SK-N-SH (cell line): ENCODE data around the gene ANKRD44. TPM values are rescaled to one million over a fixed set of nuclear protein-coding genes. Genes with fewer than 3 reads are reported as not detected.

Experiments
- CTCF ChIA-PET: fragments of 300-600, 350-600 bp; formaldehyde crosslinking; extraction: SDS; loops from one replicate; lab custom pipeline; 2021; lab: Yijun Ruan, JAX
- POLR2A ChIA-PET: fragments of 350-600 bp; sonication (Branson Sonifier 250); formaldehyde crosslinking; extraction: SDS; loops from one replicate; lab custom pipeline; 2020; ENCODE audit warnings: antibody characterized with exemption, inconsistent platforms; lab: Yijun Ruan, JAX
- DNase-seq: peaks from one replicate; pipeline ENCODE4 v3.0.0; 2012
- H2AFZ ChIP-seq: fragments of 200-600 bp; sonication (generic); 2 replicates; pipeline ENCODE4 v1.8.1; 2016; ENCODE audit warnings: antibody characterized with exemption, mild to moderate bottlenecking, low read depth
- H3F3A ChIP-seq: fragments of 200-600 bp; sonication (generic); replicated peaks from 2 replicates; pipeline ENCODE3; 2016; ENCODE audit warnings: antibody characterized with exemption, mild to moderate bottlenecking; ENCODE audit not compliant: insufficient read depth
- H3K27ac ChIP-seq, 2 experiments: fragments of 200-500 bp in 1 of 2; fragments of 200-600 bp in 1 of 2; sonication (Bioruptor generic) in 1 of 2; sonication (generic), shearing (Covaris generic) in 1 of 2; 2 replicates each; pipeline versions ENCODE4 v1.5.1 to v1.6.1; 2014 to 2016; ENCODE audit warnings: low read depth in 2 of 2, inconsistent platforms in 1 of 2, low read length in 1 of 2, mild to moderate bottlenecking in 1 of 2, mixed read lengths in 1 of 2
- H3K27me3 ChIP-seq: fragments of 200-600 bp; sonication (generic), shearing (Covaris generic); 2 replicates; pipeline ENCODE4 v1.6.1; 2016; ENCODE audit warnings: mixed run types; ENCODE audit not compliant: insufficient read depth
- H3K36me3 ChIP-seq, 2 experiments: fragments of 200-500 bp in 1 of 2; fragments of 200-600 bp in 1 of 2; sonication (Bioruptor generic) in 1 of 2; sonication (generic) in 1 of 2; replicated peaks in 1 of 2; 2 replicates each; pipeline versions ENCODE3 to v1.5.1; 2014 to 2016; ENCODE audit warnings: low read length in 1 of 2, mild to moderate bottlenecking in 1 of 2; ENCODE audit not compliant: insufficient read depth in 2 of 2, control insufficient read depth in 1 of 2
- H3K4me1 ChIP-seq, 2 experiments: fragments of 200-500 bp in 1 of 2; fragments of 200-600 bp in 1 of 2; sonication (Bioruptor generic) in 1 of 2; sonication (generic), shearing (Covaris generic) in 1 of 2; 2 replicates each; pipeline versions ENCODE4 v1.5.1 to v1.6.1; 2014 to 2016; ENCODE audit warnings: low read depth in 1 of 2, low read length in 1 of 2, mixed run types in 1 of 2; ENCODE audit not compliant: insufficient read depth in 2 of 2, control insufficient read depth in 1 of 2
- H3K4me2 ChIP-seq: fragments of 200-600 bp; sonication (generic), shearing (Covaris generic); 2 replicates; pipeline ENCODE4 v1.6.1; 2017; ENCODE audit warnings: mixed run types
- H3K4me3 ChIP-seq, 2 experiments: fragments of 200-500 bp in 1 of 2; fragments of 200-600 bp in 1 of 2; sonication (Bioruptor generic) in 1 of 2; sonication (generic), shearing (Covaris generic) in 1 of 2; 2 replicates each; pipeline versions ENCODE4 v1.5.1 to v1.8.1; 2014 to 2016; ENCODE audit warnings: low read depth in 2 of 2, inconsistent platforms in 1 of 2, low read length in 1 of 2, mild to moderate bottlenecking in 1 of 2, mixed read lengths in 1 of 2, moderate library complexity in 1 of 2
- H3K79me2 ChIP-seq: fragments of 200-600 bp; sonication (generic); 2 replicates; pipeline ENCODE4 v1.8.1; 2017; ENCODE audit warnings: mild to moderate bottlenecking; ENCODE audit not compliant: insufficient read depth
- H3K9ac ChIP-seq: fragments of 200-600 bp; sonication (generic); 2 replicates; pipeline ENCODE4 v1.6.1; 2017; ENCODE audit warnings: mixed run types
- H3K9me2 ChIP-seq: fragments of 200-600 bp; sonication (generic); 2 replicates; pipeline ENCODE4 v1.6.1; 2017; ENCODE audit warnings: mixed run types
- H3K9me3 ChIP-seq: fragments of 200-600 bp; sonication (generic); 2 replicates; pipeline ENCODE4 v1.6.1; 2017; ENCODE audit warnings: mixed run types, mild to moderate bottlenecking, moderate library complexity
- H4K20me1 ChIP-seq: fragments of 200-600 bp; sonication (generic); 2 replicates; pipeline ENCODE4 v1.6.1; 2017; ENCODE audit warnings: mild to moderate bottlenecking, mixed run types; ENCODE audit not compliant: insufficient read depth
- CHD2 ChIP-seq: fragments of 150-350 bp; IDR thresholded peaks from 2 replicates; pipeline ENCODE4 v1.6.1; 2018; ENCODE audit warnings: low read length; ENCODE audit not compliant: partially characterized antibody
- ELF1 ChIP-seq: IDR thresholded peaks from 2 replicates; pipeline ENCODE4 v1.4.0; 2012
- EZH2phosphoT487 ChIP-seq: fragments of 200-600 bp; sonication (generic); IDR thresholded peaks from 2 replicates; pipeline ENCODE4 v1.6.1; 2017; ENCODE audit warnings: low read depth, mixed run types, mild to moderate bottlenecking, antibody characterized with exemption, moderate library complexity, borderline replicate concordance
- FOXM1 ChIP-seq: IDR thresholded peaks from 2 replicates; pipeline ENCODE4 v1.4.0; 2012; ENCODE audit warnings: low read depth, mild to moderate bottlenecking
- GABPA ChIP-seq: IDR thresholded peaks from 2 replicates; pipeline ENCODE4 v1.4.0; 2012; ENCODE audit warnings: low read depth, mild to moderate bottlenecking
- GATA2 ChIP-seq: sonication (generic); formaldehyde crosslinking; IDR thresholded peaks from 2 replicates; pipeline ENCODE4 v1.5.0; 2020; ENCODE audit warnings: mild to moderate bottlenecking, missing genetic modification reagents
- JUND ChIP-seq: IDR thresholded peaks from 2 replicates; pipeline ENCODE4 v1.4.0; 2012
- NFIC ChIP-seq: IDR thresholded peaks from 2 replicates; pipeline ENCODE4 v1.4.0; 2012; ENCODE audit warnings: borderline replicate concordance
- POLR2AphosphoS5 ChIP-seq: IDR thresholded peaks from 2 replicates; pipeline ENCODE4 v1.6.1; 2012; ENCODE audit warnings: low read depth, low read length
- RCOR1 ChIP-seq: fragments of 150-350 bp; IDR thresholded peaks from 2 replicates; pipeline ENCODE4 v1.6.1; 2017; ENCODE audit warnings: antibody characterized with exemption, low read length
- TCF12 ChIP-seq: IDR thresholded peaks from 2 replicates; pipeline ENCODE4 v1.4.0; 2012
- TEAD4 ChIP-seq: IDR thresholded peaks from 2 replicates; pipeline ENCODE4 v1.4.0; 2012; ENCODE audit warnings: mild to moderate bottlenecking, borderline replicate concordance; ENCODE audit not compliant: insufficient read depth
- YY1 ChIP-seq: IDR thresholded peaks from 2 replicates; pipeline ENCODE4 v1.4.0; 2012; ENCODE audit warnings: low read depth, mild to moderate bottlenecking
- WGBS: methylation state at CpG from one replicate; pipeline ENCODE4 v1.1.6; 2017; ENCODE audit warnings: low lambda C conversion rate; 5-methylcytosine and 5-hydroxymethylcytosine counted together
- polyA plus RNA-seq, 3 experiments: library from polyadenylated mRNA; depleted of rRNA; stranded (reverse); fragments of >200 nt; gene quantifications; 2 replicates each; pipeline ENCODE4 v1.2.3, GENCODE V29; 2012
- TF ChIP-seq, protein P1 (sequence below): IDR thresholded peaks from 2 replicates; pipeline ENCODE4; 2012
- TF ChIP-seq, protein P2 (sequence below): IDR thresholded peaks from 2 replicates; pipeline ENCODE4 v1.4.0; 2012; ENCODE audit warnings: low read depth, borderline replicate concordance
- TF ChIP-seq, protein P3 (sequence below): IDR thresholded peaks from 2 replicates; pipeline ENCODE4 v1.4.0; 2012; ENCODE audit warnings: low read depth, borderline replicate concordance
- TF ChIP-seq, protein P4 (sequence below): IDR thresholded peaks from 2 replicates; pipeline ENCODE4 v1.6.1; 2012; ENCODE audit warnings: mild to moderate bottlenecking, low read depth, low read length, moderate library complexity
- TF ChIP-seq, protein P5 (sequence below): fragments of 200-600 bp; sonication (generic); IDR thresholded peaks from 2 replicates; pipeline ENCODE4 v1.6.1; 2017; ENCODE audit warnings: antibody characterized with exemption, mild to moderate bottlenecking, moderate library complexity
- TF ChIP-seq, protein P6 (sequence below): fragments of 150-350 bp; IDR thresholded peaks from 2 replicates; pipeline ENCODE4 v1.6.1; 2016; ENCODE audit warnings: mild to moderate bottlenecking, low read depth, low read length
- TF ChIP-seq, protein P7 (sequence below): fragments of 150-350 bp; IDR thresholded peaks from 2 replicates; pipeline ENCODE4 v1.6.1; 2017; ENCODE audit warnings: antibody characterized with exemption, low read length, low read depth, borderline replicate concordance

The ANKRD44 gene
- polyA plus RNA-seq, 1 of the 3 experiments (the other 2 are of a cell fraction): 12.5 TPM

DNA sequence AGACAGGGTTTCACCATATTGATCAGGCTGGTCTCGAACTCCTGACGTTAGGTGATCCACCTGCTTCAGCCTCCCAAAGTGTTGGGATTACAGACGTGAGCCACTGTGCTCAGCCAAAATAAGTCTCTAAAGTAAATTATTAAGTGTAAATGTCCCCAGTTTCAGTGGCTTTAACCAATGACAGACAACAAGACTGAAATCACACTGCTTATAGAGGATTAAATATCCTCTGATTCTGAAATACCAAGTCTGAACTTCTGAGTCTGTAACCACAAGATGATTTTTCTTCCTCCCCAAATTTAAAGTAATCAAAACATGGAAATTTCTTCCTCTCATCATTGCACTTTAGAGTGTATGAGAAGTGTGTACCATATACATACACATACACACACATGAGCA is 16.5 kb upstream of the ANKRD44 start:
- CTCF ChIA-PET: interaction anchor here (1.1 kb wide), 1 partner anchor 18 kb away, joined by 3 read pairs; no protein-coding TSS in a partner anchor

More for the DNA sequence above, 16.5 kb upstream of the ANKRD44 start:
- no peak overlapping the region for H3K9ac ChIP-seq
- TF ChIP-seq, protein P1, sequence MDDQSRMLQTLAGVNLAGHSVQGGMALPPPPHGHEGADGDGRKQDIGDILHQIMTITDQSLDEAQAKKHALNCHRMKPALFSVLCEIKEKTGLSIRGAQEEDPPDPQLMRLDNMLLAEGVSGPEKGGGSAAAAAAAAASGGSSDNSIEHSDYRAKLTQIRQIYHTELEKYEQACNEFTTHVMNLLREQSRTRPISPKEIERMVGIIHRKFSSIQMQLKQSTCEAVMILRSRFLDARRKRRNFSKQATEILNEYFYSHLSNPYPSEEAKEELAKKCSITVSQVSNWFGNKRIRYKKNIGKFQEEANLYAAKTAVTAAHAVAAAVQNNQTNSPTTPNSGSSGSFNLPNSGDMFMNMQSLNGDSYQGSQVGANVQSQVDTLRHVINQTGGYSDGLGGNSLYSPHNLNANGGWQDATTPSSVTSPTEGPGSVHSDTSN: no peak
- TF ChIP-seq, protein P2, sequence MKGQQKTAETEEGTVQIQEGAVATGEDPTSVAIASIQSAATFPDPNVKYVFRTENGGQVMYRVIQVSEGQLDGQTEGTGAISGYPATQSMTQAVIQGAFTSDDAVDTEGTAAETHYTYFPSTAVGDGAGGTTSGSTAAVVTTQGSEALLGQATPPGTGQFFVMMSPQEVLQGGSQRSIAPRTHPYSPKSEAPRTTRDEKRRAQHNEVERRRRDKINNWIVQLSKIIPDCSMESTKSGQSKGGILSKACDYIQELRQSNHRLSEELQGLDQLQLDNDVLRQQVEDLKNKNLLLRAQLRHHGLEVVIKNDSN: no peak
- TF ChIP-seq GATA2 (CRISPR knock-in tag) (no peak), FOXM1 (no peak), TEAD4 (no peak), CHD2 (no peak), TCF12 (no peak), POLR2AphosphoS5 (no peak), YY1 (no peak), RCOR1 (no peak), GABPA (no peak), JUND (no peak), ELF1 (no peak), NFIC (no peak), EZH2phosphoT487 (no peak)
- TF ChIP-seq, protein P3, sequence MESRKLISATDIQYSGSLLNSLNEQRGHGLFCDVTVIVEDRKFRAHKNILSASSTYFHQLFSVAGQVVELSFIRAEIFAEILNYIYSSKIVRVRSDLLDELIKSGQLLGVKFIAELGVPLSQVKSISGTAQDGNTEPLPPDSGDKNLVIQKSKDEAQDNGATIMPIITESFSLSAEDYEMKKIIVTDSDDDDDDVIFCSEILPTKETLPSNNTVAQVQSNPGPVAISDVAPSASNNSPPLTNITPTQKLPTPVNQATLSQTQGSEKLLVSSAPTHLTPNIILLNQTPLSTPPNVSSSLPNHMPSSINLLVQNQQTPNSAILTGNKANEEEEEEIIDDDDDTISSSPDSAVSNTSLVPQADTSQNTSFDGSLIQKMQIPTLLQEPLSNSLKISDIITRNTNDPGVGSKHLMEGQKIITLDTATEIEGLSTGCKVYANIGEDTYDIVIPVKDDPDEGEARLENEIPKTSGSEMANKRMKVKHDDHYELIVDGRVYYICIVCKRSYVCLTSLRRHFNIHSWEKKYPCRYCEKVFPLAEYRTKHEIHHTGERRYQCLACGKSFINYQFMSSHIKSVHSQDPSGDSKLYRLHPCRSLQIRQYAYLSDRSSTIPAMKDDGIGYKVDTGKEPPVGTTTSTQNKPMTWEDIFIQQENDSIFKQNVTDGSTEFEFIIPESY: no peak
- TF ChIP-seq, protein P4, sequence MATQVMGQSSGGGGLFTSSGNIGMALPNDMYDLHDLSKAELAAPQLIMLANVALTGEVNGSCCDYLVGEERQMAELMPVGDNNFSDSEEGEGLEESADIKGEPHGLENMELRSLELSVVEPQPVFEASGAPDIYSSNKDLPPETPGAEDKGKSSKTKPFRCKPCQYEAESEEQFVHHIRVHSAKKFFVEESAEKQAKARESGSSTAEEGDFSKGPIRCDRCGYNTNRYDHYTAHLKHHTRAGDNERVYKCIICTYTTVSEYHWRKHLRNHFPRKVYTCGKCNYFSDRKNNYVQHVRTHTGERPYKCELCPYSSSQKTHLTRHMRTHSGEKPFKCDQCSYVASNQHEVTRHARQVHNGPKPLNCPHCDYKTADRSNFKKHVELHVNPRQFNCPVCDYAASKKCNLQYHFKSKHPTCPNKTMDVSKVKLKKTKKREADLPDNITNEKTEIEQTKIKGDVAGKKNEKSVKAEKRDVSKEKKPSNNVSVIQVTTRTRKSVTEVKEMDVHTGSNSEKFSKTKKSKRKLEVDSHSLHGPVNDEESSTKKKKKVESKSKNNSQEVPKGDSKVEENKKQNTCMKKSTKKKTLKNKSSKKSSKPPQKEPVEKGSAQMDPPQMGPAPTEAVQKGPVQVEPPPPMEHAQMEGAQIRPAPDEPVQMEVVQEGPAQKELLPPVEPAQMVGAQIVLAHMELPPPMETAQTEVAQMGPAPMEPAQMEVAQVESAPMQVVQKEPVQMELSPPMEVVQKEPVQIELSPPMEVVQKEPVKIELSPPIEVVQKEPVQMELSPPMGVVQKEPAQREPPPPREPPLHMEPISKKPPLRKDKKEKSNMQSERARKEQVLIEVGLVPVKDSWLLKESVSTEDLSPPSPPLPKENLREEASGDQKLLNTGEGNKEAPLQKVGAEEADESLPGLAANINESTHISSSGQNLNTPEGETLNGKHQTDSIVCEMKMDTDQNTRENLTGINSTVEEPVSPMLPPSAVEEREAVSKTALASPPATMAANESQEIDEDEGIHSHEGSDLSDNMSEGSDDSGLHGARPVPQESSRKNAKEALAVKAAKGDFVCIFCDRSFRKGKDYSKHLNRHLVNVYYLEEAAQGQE: no peak
- TF ChIP-seq, protein P5, sequence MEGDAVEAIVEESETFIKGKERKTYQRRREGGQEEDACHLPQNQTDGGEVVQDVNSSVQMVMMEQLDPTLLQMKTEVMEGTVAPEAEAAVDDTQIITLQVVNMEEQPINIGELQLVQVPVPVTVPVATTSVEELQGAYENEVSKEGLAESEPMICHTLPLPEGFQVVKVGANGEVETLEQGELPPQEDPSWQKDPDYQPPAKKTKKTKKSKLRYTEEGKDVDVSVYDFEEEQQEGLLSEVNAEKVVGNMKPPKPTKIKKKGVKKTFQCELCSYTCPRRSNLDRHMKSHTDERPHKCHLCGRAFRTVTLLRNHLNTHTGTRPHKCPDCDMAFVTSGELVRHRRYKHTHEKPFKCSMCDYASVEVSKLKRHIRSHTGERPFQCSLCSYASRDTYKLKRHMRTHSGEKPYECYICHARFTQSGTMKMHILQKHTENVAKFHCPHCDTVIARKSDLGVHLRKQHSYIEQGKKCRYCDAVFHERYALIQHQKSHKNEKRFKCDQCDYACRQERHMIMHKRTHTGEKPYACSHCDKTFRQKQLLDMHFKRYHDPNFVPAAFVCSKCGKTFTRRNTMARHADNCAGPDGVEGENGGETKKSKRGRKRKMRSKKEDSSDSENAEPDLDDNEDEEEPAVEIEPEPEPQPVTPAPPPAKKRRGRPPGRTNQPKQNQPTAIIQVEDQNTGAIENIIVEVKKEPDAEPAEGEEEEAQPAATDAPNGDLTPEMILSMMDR: no peak
- TF ChIP-seq, protein P6, sequence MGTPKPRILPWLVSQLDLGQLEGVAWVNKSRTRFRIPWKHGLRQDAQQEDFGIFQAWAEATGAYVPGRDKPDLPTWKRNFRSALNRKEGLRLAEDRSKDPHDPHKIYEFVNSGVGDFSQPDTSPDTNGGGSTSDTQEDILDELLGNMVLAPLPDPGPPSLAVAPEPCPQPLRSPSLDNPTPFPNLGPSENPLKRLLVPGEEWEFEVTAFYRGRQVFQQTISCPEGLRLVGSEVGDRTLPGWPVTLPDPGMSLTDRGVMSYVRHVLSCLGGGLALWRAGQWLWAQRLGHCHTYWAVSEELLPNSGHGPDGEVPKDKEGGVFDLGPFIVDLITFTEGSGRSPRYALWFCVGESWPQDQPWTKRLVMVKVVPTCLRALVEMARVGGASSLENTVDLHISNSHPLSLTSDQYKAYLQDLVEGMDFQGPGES: no peak
- TF ChIP-seq, protein P7, sequence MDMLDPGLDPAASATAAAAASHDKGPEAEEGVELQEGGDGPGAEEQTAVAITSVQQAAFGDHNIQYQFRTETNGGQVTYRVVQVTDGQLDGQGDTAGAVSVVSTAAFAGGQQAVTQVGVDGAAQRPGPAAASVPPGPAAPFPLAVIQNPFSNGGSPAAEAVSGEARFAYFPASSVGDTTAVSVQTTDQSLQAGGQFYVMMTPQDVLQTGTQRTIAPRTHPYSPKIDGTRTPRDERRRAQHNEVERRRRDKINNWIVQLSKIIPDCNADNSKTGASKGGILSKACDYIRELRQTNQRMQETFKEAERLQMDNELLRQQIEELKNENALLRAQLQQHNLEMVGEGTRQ: no peak
- no peaks in the 10 kb centered on the region for H3K9me3 ChIP-seq
- no peaks in the 10 kb centered on the region for H3K27me3 ChIP-seq
- H3K4me2 ChIP-seq: no peak overlapping the region
- H3K27ac ChIP-seq: peak overlapping the region in 1 of 2 experiments; percentile 51; a peak in 2 of 4 replicates
- WGBS: 92% methylated on average over 3 of the region's 3 CpGs
- peaks cover 0 to 4% of the 10 kb centered on the region in 2 experiments; a peak in 1 of 4 replicates for H3K4me1 ChIP-seq
- no peaks in the 10 kb centered on the region for H3K79me2 ChIP-seq
- H3K9me2 ChIP-seq: no peaks in the 10 kb centered on the region
- POLR2A ChIA-PET: no interaction called here
- no peaks in the 10 kb centered on the region for H3F3A ChIP-seq
- H3K4me3 ChIP-seq: no peak overlapping the region
- no peaks in the 10 kb centered on the region for H3K36me3 ChIP-seq
- DNase-seq: no peak
- H2AFZ ChIP-seq: peak overlapping the region; percentile 1; the same call in 1 of the 2 replicates
- no peaks in the 10 kb centered on the region for H4K20me1 ChIP-seq
